Measurements from ENCODE around the gene TRIOBP. TPM values are rescaled to one million over a fixed set of nuclear protein-coding genes. Genes with fewer than 3 reads are reported as not detected.

Gene TRIOBP
- total RNA-seq, 1 donor from 2014 or later, result 108 TPM

DNA sequence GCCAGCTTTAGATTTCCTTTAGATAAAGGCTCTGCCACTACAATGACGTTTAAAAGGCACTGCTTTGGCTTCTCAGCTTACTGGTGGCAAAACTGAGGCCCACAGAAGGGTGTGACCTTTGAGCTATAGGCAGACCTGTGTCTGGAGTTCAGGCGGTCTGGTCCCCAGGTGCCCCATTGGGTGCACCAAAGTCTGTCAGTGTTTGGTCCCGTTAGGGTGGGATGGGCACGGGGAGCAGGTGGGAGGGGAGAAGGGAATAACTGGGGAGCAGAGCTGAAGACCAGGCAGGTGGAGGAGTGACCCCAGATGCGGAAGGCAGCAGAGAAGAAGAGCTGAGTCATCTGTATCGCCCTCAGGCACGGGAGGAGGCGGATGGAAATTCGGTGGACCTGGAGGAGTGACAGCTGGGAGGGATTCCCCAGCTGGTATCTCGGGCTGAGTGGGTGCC lies 65.6 kb downstream of the TRIOBP start:
- intact Hi-C loops (cut with DNase I), result no loop called here
- Histone ChIP-seq H3K36me3 (peaks cover 8 to 58% of the 10 kb centered on the region in 2 donors), H3K9me3 (no peaks in the 10 kb centered on the region), H3K27ac (no peak overlapping the region), H3K27me3 (no peaks in the 10 kb centered on the region), H3K4me3 (no peak overlapping the region), H3K4me1 (peaks cover 19% of the 10 kb centered on the region)
- DNase-seq (ENCODE audit: extremely low spot score in 2 of 2), result no peak
- TF ChIP-seq POLR2A (IDR thresholded peaks at IDR 0.05) (no peak), POLR2AphosphoS5 (IDR thresholded peaks at IDR 0.05; ENCODE audit: insufficient read depth in 1 of 2, low read depth in 1 of 2) (no peak)
- TF ChIP-seq, protein P1, sequence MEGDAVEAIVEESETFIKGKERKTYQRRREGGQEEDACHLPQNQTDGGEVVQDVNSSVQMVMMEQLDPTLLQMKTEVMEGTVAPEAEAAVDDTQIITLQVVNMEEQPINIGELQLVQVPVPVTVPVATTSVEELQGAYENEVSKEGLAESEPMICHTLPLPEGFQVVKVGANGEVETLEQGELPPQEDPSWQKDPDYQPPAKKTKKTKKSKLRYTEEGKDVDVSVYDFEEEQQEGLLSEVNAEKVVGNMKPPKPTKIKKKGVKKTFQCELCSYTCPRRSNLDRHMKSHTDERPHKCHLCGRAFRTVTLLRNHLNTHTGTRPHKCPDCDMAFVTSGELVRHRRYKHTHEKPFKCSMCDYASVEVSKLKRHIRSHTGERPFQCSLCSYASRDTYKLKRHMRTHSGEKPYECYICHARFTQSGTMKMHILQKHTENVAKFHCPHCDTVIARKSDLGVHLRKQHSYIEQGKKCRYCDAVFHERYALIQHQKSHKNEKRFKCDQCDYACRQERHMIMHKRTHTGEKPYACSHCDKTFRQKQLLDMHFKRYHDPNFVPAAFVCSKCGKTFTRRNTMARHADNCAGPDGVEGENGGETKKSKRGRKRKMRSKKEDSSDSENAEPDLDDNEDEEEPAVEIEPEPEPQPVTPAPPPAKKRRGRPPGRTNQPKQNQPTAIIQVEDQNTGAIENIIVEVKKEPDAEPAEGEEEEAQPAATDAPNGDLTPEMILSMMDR (IDR thresholded peaks at IDR 0.05), result no peak

- DNase-seq (ENCODE audit: extremely low spot score in 2 of 2), result no peak
- H3K4me1 ChIP-seq, result peaks cover 19% of the 10 kb centered on the region
- no peaks in the 10 kb centered on the region for H3K9me3 ChIP-seq
- H3K27me3 ChIP-seq, result no peaks in the 10 kb centered on the region
- TF ChIP-seq POLR2AphosphoS5 (IDR thresholded peaks at IDR 0.05; ENCODE audit: insufficient read depth in 1 of 2, low read depth in 1 of 2) (no peak), POLR2A (IDR thresholded peaks at IDR 0.05) (no peak)
- TF ChIP-seq, protein P1 (IDR thresholded peaks at IDR 0.05), result no peak
- no peak overlapping the region for H3K27ac ChIP-seq
- intact Hi-C loops (cut with DNase I), result no loop called here
- H3K36me3 ChIP-seq, result peaks cover 6 to 58% of the 10 kb centered on the region in 2 donors
- no peak overlapping the region for H3K4me3 ChIP-seq
These were observed 66.2 kb downstream of the TRIOBP start for GRCh38 chr22:37763012-37763411.

DNA sequence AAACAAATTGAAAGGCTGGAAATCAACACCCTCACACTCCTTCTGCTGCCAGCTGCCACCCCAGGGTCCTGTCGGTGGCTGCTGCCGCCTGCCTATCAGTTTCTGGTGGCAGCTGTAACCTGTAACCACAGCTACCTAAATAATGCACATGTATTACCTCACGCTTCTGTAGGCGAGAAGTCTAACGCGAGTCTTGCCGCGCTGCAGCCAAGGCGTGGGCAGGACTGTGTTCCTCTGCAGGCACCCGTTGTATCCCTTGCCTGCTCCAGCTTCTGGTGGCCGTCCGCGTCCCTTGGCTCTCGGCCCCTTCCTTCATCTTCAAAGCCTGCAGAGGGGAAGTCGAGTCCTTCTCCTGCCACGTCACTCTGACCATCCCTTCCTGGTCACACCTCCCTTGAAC lies 66.8 kb downstream of the TRIOBP start:
- intact Hi-C loops (cut with DNase I), result no loop called here
- Histone ChIP-seq H3K4me1 (peaks cover 19% of the 10 kb centered on the region), H3K27ac (no peak overlapping the region), H3K4me3 (no peak overlapping the region), H3K9me3 (no peaks in the 10 kb centered on the region), H3K36me3 (peaks cover 3 to 52% of the 10 kb centered on the region in 2 donors), H3K27me3 (no peaks in the 10 kb centered on the region)
- TF ChIP-seq POLR2AphosphoS5 (IDR thresholded peaks at IDR 0.05; ENCODE audit: insufficient read depth in 1 of 2, low read depth in 1 of 2) (no peak), POLR2A (IDR thresholded peaks at IDR 0.05) (no peak)
- TF ChIP-seq, protein P1 (IDR thresholded peaks at IDR 0.05), result no peak
- no peak for DNase-seq (ENCODE audit: extremely low spot score in 2 of 2)

DNA sequence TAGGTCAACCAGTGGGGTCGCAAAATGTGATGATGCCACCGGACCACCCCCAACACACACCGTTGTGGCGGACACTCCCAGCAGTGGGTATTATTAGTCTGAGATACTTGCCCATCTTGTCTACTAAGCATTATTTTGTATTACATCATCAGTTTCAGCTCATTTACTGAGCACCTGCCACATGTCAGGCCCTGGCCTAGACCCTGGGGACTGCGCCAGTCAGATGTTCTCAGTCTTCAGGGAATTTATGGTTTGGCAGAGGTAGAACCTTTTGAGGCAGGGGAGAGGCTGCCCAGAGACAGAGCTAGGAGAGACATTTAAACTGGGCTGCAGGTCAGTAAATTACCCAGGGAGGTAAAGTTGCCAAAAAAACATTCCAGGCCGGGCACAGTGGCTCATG lies 67.8 kb downstream of the TRIOBP start:
- no peak for DNase-seq (ENCODE audit: extremely low spot score in 2 of 2)

DNA sequence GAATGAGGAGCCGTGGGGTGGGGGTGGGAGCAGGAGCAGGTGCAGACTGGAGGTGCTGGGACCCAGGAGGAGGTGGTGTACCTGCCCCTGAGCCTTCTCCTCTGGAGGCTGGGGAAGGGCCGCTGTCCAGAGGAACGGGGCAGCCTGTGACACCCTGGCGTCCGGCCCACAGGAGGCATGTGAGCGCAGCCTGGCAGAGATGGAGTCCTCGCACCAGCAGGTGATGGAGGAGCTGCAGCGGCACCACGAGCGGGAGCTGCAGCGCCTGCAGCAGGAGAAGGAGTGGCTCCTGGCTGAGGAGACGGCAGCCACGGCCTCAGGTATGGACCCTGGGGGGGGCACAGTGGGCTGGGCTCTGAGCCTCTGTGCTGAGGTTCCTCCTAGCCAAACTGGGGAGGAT lies 68.7 kb downstream of the TRIOBP start:
- TF ChIP-seq POLR2A (IDR thresholded peaks at IDR 0.05) (no peak), POLR2AphosphoS5 (IDR thresholded peaks at IDR 0.05; ENCODE audit: insufficient read depth in 1 of 2, low read depth in 1 of 2) (no peak)
- TF ChIP-seq, protein P1 (IDR thresholded peaks at IDR 0.05), result no peak
- Histone ChIP-seq H3K4me1 (peaks cover 19% of the 10 kb centered on the region), H3K4me3 (no peak overlapping the region), H3K36me3 (peaks cover 0 to 48% of the 10 kb centered on the region in 2 donors), H3K9me3 (no peaks in the 10 kb centered on the region), H3K27ac (no peak overlapping the region), H3K27me3 (no peaks in the 10 kb centered on the region)
- no peak for DNase-seq (ENCODE audit: extremely low spot score in 2 of 2)
- intact Hi-C loops (cut with DNase I), result no loop called here

More for the DNA sequence above, 67.8 kb downstream of the TRIOBP start:
- intact Hi-C loops (cut with DNase I), result no loop called here
- Histone ChIP-seq H3K4me3 (no peak overlapping the region), H3K27me3 (no peaks in the 10 kb centered on the region), H3K4me1 (peaks cover 19% of the 10 kb centered on the region), H3K9me3 (no peaks in the 10 kb centered on the region), H3K27ac (no peak overlapping the region), H3K36me3 (peaks cover under 1 to 49% of the 10 kb centered on the region in 2 donors)
- TF ChIP-seq, protein P1 (IDR thresholded peaks at IDR 0.05), result no peak
- TF ChIP-seq POLR2A (IDR thresholded peaks at IDR 0.05) (no peak), POLR2AphosphoS5 (IDR thresholded peaks at IDR 0.05; ENCODE audit: insufficient read depth in 1 of 2, low read depth in 1 of 2) (no peak)
